ENCODE results near the gene CD9.

The CD9 gene

DNA sequence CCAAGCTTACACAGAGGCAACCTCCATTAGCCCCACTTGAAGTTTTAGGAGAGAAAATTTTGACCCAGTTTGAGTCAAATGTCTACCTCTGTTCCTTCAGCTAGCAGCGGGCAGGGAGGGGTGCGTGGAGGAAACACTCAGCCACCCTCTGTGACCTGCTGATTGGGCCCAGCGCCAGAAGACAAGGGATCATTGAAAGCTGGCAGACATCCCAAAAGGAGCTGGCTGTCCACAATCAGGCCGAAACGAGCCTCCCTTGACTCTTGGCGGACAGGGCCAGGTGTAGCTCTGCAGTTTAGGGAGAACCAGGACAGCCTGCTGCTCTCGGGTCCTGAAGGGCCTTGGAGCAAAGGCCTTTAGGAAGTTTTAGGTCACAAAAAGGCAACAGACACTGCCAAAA, 41.3 kb downstream of the CD9 start:
- DNase-seq (ENCODE audit: low read depth, low spot score) = peak; percentile 28

GRCh38 chr12:6249580-6249979, 49.4 kb downstream of the CD9 start:
- DNase-seq (ENCODE audit: low read depth, low spot score) = no peak

DNA sequence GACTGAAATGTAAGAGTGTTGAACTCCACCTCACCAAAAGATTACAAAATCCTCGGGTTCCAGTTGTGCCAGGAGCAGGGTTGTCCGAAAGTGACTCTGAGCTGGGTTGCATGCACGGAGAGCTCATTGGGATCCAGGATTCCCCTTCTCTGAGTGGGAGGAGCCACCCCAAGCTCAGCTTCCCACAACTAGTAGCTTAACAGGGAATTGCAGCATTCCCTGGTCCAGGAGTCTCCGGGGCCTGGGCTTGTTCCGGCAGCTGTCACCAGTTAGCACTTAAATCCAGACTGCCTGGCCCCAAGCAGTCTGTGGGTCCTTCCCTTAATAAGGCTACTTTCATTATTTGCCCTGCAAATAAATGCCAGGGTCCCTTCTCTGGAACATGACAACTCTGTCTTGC, 50.1 kb downstream of the CD9 start:
- no peak for DNase-seq (ENCODE audit: low read depth, low spot score)

DNA sequence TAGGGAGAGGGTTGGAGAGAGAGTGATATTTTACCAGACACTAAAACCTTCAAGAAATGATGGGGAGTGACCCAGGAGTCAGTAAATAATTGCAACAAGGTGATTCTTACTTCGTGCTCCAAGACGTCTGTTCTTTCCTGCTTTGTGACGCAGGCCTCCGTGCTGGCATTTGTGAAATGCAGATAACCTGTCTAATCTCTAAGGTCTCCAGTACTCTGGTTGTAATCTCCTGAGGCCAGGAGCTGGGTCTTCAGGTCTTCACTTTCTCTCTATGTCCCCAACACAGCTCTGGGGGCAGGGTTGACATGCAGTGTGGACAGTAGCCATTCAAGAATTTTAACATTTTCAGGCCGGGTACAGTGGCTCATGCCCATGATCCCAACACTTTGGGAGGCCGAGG, 53.1 kb downstream of the CD9 start:
- no peak for DNase-seq (ENCODE audit: low read depth, low spot score)

- no peak for DNase-seq (ENCODE audit: low read depth, low spot score)
Observed at GRCh38 chr12:6254491-6254890, 54.3 kb downstream of the CD9 start.

GRCh38 chr12:6257007-6257406, 56.8 kb downstream of the CD9 start:
- DNase-seq (ENCODE audit: low read depth, low spot score) = no peak

DNA sequence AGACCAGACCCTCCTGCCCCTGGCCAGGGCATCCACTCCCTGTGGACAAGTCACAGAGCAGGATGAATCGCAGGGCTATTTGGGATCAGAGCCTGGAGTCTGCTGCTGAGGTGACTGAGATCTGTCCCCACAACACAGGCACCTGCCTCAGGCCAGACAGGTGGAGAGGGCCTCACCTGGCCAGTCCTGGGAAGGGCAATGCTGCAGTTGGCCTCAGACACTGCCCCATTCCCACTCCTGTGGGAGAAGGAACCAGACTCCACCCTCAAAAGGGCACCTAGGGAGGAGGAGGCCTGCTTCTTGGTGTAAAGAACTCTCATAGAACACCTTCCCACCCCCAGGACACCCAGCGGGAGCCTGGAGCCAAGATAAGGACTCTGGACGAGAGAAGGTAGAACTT, 62.0 kb downstream of the CD9 start:
- DNase-seq (ENCODE audit: low read depth, low spot score) = no peak

DNA sequence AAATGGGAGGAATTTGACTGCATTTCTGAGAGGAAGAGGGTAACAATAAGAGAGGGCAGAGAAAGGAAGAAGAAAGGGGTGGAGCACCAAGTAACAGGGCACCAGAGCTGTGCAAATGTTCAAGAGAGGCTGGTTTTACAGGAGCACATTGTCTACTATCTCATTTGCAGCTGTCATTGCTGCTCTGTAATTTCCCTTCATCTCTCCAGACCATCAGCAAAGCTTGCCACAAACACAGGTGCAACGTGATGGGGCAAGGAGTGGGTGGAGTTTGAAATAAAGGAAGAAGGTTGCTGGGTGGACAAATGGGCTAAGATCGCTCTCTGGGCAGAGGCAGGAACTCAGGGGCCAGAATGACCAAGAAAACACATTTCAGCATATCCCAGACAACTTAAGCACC, 62.4 kb downstream of the CD9 start:
- DNase-seq (ENCODE audit: low read depth, low spot score) = no peak

- no peak for DNase-seq (ENCODE audit: low read depth, low spot score)
Observed at GRCh38 chr12:6263931-6264330, 63.7 kb downstream of the CD9 start.

GRCh38 chr12:6264402-6265037, 64.3 kb downstream of the CD9 start:
- no peak for DNase-seq (ENCODE audit: low read depth, low spot score)

- DNase-seq (ENCODE audit: low read depth, low spot score) = no peak
Observed at GRCh38 chr12:6265038-6265405, 64.8 kb downstream of the CD9 start.

DNA sequence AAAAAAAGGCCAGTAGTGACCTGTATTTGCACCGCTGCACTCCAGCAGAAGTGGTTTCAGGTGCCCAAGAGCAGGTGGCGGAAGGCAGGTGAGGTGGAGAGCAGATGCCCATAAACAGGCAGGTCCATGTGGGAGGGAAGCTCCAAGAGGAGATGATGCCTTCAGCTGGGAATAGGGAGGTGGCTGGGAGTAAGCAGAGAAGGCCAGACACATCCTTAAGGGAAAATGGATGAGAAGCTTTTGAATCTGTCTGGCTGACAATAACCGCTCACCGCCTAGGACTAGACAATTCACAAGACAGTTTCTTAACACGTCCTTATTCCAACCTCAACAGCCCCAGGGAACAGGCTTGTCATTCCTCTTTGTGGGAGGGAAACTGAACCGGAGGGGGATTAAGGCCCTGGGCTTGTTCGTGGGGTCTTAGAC, 66.4 kb downstream of the CD9 start:
- DNase-seq (ENCODE audit: low read depth, low spot score) = no peak

GRCh38 chr12:6266971-6267721, 66.9 kb downstream of the CD9 start:
- DNase-seq (ENCODE audit: low read depth, low spot score) = peak; percentile 66

GRCh38 chr12:6268484-6269157, 68.4 kb downstream of the CD9 start:
- peak; percentile 65 for DNase-seq (ENCODE audit: low read depth, low spot score)

DNA sequence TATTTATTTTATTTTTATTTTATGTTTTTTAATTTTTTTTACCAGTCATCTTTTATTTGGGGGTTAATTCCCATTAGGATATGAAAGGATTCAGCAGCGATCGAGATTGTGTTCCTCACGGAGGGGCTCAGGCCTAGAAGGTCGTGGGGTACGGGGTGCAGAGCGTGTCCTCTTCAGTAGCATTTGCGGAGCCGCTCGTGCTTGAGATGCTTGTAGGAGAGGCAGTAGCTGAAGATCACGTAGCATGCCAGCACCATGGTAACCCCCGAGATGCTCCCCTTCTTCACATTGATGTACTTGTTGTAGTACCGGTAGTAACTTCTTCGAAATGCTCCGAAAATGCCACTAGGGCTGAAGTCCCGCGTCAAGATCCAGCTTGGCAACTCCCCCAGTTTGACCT, 69.8 kb downstream of the CD9 start:
- no peak for DNase-seq (ENCODE audit: low read depth, low spot score)

DNA sequence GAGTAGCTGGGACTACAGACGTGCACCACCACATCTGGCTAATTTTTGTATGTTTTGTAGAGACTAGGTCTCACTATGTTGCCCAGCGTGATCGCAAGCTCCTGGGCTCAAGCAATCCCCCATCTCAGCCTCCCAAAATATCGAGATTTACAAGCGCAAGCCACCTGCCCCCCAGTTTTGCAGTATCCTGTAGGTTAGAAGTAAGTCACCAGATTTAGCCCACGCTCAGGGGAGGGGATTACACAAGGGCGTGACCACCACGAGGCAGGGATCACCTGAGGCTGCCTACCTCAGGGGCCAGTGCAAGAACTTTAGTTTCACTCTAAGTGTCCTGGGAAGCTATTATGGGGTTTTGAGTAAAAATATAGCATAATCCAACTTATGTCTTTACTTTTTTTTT, 71.1 kb downstream of the CD9 start:
- DNase-seq (ENCODE audit: low read depth, low spot score) = no peak

DNA sequence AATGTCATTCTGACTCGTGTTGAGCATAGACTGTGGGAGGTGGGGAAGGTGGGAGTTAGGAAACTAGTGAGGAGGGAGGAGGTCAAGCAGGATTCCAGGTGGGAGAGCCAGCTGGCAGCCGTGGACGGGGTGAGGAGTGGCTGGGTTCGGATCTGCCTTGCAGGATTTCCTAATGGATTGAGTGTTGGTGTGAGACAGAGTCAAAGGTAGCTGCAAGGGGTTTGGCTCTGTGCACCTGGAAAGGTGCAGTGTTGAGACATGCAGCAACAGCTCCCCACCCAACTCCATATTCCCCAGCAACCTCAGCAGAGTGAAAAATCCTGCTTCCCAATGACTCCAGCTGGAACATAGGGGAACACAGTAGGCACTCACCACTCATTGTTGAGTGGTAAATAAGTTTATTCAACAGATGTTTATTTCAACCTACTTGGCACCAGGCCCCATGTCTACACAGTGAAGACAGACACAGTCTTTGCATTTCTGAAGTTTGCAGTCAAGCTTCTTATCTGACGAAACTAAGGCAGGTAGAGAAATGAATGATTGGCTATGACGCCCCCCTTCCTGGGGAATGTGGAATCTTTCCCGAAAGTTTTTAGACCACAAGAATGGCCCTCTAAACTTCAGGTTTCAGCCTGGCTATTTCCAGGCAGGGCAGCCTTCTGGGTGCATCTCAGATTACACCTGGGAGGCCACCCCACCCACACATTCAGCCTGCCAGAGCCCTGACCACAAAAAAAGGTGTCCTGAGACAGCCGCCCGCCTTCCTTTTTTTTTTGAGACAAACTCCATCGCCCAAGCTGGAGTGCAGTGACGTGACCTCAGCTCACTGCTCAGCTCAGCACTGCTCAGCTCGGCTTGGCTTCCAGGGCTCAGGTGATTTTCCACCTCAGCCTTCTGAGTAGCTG, 72.4 kb downstream of the CD9 start:
- peak; percentile 62 for DNase-seq (ENCODE audit: low read depth, low spot score)

DNA sequence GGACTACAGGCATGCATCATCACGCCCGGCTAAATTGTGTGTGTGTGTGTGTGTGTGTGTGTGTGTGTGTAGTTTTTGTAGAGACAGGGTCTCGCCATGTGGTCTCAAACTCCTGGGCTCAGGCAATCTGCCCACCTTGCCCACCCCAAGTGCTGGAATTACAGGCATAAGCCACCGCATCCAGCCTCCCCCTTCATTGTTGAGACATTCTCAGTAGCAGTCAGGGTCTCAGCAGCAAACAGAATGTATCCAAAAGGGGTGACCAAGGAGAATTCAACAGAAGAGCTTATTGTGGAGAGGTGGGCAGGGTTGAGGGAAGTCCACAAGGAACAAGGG, 73.0 kb downstream of the CD9 start:
- DNase-seq (ENCODE audit: low read depth, low spot score) = no peak

GRCh38 chr12:6273541-6274230, 73.5 kb downstream of the CD9 start:
- peak; percentile 54 for DNase-seq (ENCODE audit: low read depth, low spot score)

DNA sequence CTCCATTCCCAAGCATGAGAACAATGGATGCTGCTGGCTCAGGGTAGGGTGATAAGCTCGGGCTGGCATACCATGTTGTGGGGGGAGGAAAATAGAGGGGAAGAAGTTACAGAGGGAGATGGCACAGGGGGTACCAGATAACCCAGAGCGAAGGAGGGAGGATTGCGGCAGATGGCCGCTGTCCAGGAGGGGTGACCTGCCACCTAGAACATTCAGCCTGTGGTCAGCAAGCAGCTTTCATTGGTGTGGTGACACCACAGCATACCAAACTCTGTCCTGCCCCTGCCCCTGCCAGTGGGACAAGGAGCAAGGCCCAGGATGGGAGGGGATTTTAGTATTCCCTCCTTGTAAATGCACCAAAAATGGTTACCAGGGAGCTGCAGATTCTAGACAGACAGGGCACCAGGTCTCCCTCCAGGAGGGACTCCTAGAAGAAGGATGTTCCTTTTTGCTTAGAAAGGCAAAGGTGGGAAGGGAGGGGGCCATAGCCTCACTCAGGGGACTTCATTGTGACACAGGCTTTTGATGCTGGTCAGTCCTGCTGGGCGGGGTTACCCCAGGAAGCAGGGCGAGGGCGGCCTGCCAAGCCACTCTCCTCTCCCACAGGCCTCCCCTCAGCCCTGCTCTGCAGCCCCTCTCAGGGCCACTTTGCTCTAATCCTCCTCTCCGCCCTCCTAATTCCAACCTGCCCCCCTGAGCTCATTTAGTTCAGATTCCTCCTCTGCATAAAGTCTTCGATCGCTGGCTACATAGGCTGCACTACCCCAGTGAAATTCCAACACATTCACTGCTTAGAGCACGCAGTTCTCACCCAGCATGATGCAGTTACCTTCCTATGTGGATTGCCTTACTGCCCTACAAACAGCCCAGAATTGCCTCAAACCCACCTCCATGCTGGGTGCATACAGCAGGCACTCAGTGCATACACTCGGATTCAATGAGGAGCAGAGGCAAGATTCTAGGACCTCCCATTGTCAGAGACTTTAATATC, 74.3 kb downstream of the CD9 start:
- DNase-seq (ENCODE audit: low read depth, low spot score) = peak; percentile 53

All from astrocyte of the hippocampus (primary cell).